ENCODE results near the gene RELL2.

RELL2 gene

GRCh38 chr5:141665995-141666940 lies 29.5 kb downstream of the RELL2 start:
- TF ChIP-seq, protein P1, sequence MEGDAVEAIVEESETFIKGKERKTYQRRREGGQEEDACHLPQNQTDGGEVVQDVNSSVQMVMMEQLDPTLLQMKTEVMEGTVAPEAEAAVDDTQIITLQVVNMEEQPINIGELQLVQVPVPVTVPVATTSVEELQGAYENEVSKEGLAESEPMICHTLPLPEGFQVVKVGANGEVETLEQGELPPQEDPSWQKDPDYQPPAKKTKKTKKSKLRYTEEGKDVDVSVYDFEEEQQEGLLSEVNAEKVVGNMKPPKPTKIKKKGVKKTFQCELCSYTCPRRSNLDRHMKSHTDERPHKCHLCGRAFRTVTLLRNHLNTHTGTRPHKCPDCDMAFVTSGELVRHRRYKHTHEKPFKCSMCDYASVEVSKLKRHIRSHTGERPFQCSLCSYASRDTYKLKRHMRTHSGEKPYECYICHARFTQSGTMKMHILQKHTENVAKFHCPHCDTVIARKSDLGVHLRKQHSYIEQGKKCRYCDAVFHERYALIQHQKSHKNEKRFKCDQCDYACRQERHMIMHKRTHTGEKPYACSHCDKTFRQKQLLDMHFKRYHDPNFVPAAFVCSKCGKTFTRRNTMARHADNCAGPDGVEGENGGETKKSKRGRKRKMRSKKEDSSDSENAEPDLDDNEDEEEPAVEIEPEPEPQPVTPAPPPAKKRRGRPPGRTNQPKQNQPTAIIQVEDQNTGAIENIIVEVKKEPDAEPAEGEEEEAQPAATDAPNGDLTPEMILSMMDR (IDR thresholded peaks at IDR 0.05; ENCODE audit: insufficient read depth, low read length, poor library complexity, severe bottlenecking): no peak

DNA sequence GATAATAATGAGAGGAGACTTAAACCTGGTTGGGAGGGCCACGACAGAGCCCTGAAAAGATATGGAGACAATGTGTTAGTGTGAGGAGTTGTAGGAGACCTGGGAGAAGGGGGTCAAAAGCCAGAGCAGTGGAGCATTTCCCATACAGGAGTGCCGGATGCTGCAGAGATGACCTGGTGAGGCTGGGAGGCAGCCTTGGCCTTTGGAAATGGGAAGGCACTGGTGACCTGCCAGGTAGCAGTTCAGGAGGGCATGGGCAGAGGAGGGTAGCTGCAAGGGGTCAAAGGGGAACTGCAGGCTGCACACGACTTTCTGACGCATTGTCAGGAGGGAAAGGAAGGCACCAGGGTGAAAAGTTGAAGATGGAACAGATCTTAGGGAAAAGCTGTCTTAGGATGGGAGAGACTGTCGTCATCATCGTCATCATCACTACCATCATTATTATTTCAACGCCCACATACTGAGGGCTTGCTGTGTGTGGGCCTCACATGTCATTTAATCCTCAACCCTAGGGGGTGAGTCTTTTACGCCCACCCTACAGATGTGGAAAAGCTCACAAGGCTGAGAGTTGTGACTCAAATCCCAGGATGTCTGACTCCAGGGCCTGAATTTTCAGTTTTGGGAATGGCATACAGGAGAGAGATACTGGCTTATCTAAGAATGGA lies 31.9 kb downstream of the RELL2 start:
- TF ChIP-seq, protein P1 (IDR thresholded peaks at IDR 0.05; ENCODE audit: insufficient read depth, low read length, poor library complexity, severe bottlenecking): no peak
- Histone ChIP-seq H3K27me3 (replicated peaks; ENCODE audit: control insufficient read depth, insufficient read depth, low read length) (no peaks in the 10 kb centered on the region; the same call in none of the 2 replicates), H3K4me3 (replicated peaks; ENCODE audit: low read depth, low read length) (no peak overlapping the region), H3K36me3 (ENCODE audit: control insufficient read depth, insufficient read depth, low read length) (no peaks in the 10 kb centered on the region)
- DNase-seq (ENCODE audit: extremely low read depth, insufficient read length): no peak

More at GRCh38 chr5:141665995-141666940, 29.5 kb downstream of the RELL2 start:
- no peaks in the 10 kb centered on the region for H3K36me3 ChIP-seq (ENCODE audit: control insufficient read depth, insufficient read depth, low read length)
- H3K27me3 ChIP-seq (replicated peaks; ENCODE audit: control insufficient read depth, insufficient read depth, low read length): no peaks in the 10 kb centered on the region; the same call in 1 of the 2 replicates
- DNase-seq (ENCODE audit: extremely low read depth, insufficient read length): no peak
- H3K4me3 ChIP-seq (replicated peaks; ENCODE audit: low read depth, low read length): no peak overlapping the region

DNA sequence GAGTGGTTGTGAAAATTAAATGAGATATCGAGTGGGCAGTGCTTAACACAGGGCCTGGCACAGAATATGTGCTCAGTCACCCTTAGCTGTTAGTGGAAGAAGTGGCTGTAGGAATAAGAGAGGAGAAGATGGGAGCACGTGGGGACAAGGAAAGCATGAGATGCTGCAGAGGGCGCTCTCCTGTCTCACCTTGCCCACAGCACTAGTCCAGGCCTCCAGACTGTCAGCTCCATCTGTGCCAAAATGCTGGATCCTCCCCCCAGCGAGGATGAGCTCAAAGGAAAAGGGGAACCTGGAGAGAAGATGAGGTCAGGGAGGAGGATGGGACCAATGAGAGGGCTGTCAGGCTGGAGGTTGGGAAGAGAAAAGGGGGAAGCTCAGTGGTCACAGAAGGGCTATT lies 32.7 kb downstream of the RELL2 start:
- H3K27me3 ChIP-seq (replicated peaks; ENCODE audit: control insufficient read depth, insufficient read depth, low read length): no peaks in the 10 kb centered on the region; the same call in none of the 2 replicates
- TF ChIP-seq, protein P1 (IDR thresholded peaks at IDR 0.05; ENCODE audit: insufficient read depth, low read length, poor library complexity, severe bottlenecking): no peak
- H3K36me3 ChIP-seq (ENCODE audit: control insufficient read depth, insufficient read depth, low read length): no peaks in the 10 kb centered on the region
- DNase-seq (ENCODE audit: extremely low read depth, insufficient read length): no peak
- no peak overlapping the region for H3K4me3 ChIP-seq (replicated peaks; ENCODE audit: low read depth, low read length)

- TF ChIP-seq, protein P1 (IDR thresholded peaks at IDR 0.05; ENCODE audit: insufficient read depth, low read length, poor library complexity, severe bottlenecking): no peak
- H3K36me3 ChIP-seq (ENCODE audit: control insufficient read depth, insufficient read depth, low read length): no peaks in the 10 kb centered on the region
- no peaks in the 10 kb centered on the region; the same call in none of the 2 replicates for H3K27me3 ChIP-seq (replicated peaks; ENCODE audit: control insufficient read depth, insufficient read depth, low read length)
- no peak for DNase-seq (ENCODE audit: extremely low read depth, insufficient read length)
- no peak overlapping the region for H3K4me3 ChIP-seq (replicated peaks; ENCODE audit: low read depth, low read length)
Measured at GRCh38 chr5:141672071-141672840, 35.5 kb downstream of the RELL2 start.
